ENCODE data around the gene PLXND1.
"Not testable (repeated sequence)": the region's sequence is repeated elsewhere in the genome, so short reads cannot be mapped to it uniquely, and the experiment has no call there.

PLXND1 gene

DNA sequence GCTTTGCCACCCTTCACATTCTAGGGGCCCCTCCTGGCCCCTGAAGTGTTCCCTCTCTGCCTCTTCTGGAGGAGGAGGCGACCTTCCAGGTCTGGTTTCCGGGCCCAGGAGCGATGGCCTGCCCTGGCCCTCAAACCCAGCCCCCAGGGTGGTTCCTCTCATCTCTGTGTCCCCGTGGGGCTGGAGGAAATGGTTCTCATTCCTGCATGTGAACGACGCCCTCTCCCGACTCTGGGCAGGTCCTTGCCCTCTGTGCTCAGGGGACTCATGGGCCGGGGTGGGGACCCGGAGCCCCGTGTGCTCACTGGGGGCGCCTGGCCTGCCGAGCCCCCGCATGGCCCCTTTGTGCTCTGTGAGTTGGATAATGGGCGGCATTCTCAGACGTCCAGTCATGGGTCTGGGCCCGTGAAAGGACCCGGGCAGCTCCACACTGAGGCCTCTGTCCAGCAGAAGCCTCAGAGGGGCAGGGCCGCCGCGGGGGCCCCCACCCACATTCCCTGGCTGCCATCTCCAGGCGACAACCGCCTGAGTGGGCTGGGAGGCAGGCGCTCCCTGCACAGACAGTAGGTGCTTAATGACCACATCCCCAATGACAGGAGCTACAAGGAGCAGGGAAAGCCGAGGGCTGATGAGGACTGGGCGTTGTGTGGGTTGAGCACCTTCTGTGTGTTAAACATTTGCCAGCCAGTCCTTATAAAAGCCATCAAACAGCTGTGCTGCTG, 5.5 kb upstream of the PLXND1 start:
- H3K4me3 ChIP-seq (ENCODE audit: low read length in 2 of 2) = no peak overlapping the region
- no peaks in the 10 kb centered on the region for H3K36me3 ChIP-seq (ENCODE audit: control insufficient read depth in 2 of 2, insufficient read depth in 2 of 2, low read length in 2 of 2)
- no peak overlapping the region for H3K9ac ChIP-seq (ENCODE audit: low read length in 2 of 2)
- no peak overlapping the region for H3K27ac ChIP-seq (ENCODE audit: low read length)
- H3K9me3 ChIP-seq (ENCODE audit: control insufficient read depth in 2 of 2, low read length in 2 of 2) = no peaks in the 10 kb centered on the region
- H3K4me1 ChIP-seq (ENCODE audit: control insufficient read depth, insufficient read depth, low read length) = peaks cover 43% of the 10 kb centered on the region
- no peaks in the 10 kb centered on the region for H3K27me3 ChIP-seq (ENCODE audit: control insufficient read depth in 1 of 2, insufficient read depth in 2 of 2, low read length in 2 of 2)

DNA sequence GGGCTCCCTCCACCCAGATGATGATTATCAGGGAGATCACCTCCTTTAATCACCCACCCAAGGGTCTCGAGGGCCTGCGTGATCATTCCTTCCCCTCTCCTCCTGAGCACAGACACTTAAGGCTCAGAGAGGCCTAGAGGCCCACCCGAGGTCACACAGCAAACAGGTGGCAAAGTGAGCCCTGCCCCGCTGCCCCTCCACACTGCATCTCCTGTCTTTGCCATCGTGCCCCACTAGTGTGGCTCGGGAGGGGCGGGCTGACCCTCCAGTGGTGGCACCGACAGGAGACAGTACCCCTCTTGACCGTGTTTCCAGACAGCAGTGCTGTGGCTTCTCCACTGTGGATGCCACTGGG, 4.9 kb upstream of the PLXND1 start:
- H3K4me1 ChIP-seq (ENCODE audit: control insufficient read depth, insufficient read depth, low read length) = peaks cover 39% of the 10 kb centered on the region
- no peak overlapping the region for H3K4me3 ChIP-seq (ENCODE audit: low read length in 2 of 2)
- H3K27me3 ChIP-seq (ENCODE audit: control insufficient read depth in 1 of 2, insufficient read depth in 2 of 2, low read length in 2 of 2) = no peaks in the 10 kb centered on the region
- H3K27ac ChIP-seq (ENCODE audit: low read length) = no peak overlapping the region
- H3K9me3 ChIP-seq (ENCODE audit: control insufficient read depth in 2 of 2, low read length in 2 of 2) = no peaks in the 10 kb centered on the region
- no peak overlapping the region for H3K9ac ChIP-seq (ENCODE audit: low read length in 2 of 2)
- H3K36me3 ChIP-seq (ENCODE audit: control insufficient read depth in 2 of 2, insufficient read depth in 2 of 2, low read length in 2 of 2) = no peaks in the 10 kb centered on the region

- H3K36me3 ChIP-seq (ENCODE audit: control insufficient read depth in 2 of 2, insufficient read depth in 2 of 2, low read length in 2 of 2); H3K9me3 ChIP-seq (ENCODE audit: control insufficient read depth in 2 of 2, low read length in 2 of 2); H3K27ac ChIP-seq (ENCODE audit: low read length); H3K27me3 ChIP-seq (ENCODE audit: control insufficient read depth in 1 of 2, insufficient read depth in 2 of 2, low read length in 2 of 2); H3K9ac ChIP-seq (ENCODE audit: low read length in 2 of 2); H3K4me3 ChIP-seq (ENCODE audit: low read length in 2 of 2): not testable (repeated sequence)
- H3K4me1 ChIP-seq (ENCODE audit: control insufficient read depth, insufficient read depth, low read length) = peaks cover 38% of the 10 kb centered on the region
Observed at GRCh38 chr3:129610794-129611445, 4.4 kb upstream of the PLXND1 start.

DNA sequence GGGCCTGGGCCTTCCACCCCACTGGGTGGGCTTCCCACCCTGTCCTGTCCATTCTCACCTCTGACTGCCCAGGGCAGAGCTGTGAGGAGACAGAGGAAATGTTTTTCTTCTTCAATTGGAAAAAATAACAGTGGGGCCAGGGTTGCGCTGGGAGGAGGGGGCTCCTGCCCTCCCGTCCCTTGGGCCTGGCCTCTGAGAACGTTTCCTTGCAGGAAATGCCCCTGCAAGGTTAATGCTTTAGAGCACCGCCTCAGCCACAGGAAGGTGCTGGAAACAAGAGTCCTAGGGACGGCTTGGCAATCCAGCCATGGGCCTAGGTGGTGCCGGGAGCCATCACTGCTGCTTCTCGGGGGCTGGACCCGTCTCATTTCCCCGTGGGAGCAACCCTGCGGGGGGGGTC, 3.8 kb upstream of the PLXND1 start:
- H3K4me1 ChIP-seq (ENCODE audit: control insufficient read depth, insufficient read depth, low read length) = peaks cover 42% of the 10 kb centered on the region
- H3K27me3 ChIP-seq (ENCODE audit: control insufficient read depth in 1 of 2, insufficient read depth in 2 of 2, low read length in 2 of 2) = peaks cover 0 to 11% of the 10 kb centered on the region in 2 donors
- no peak overlapping the region for H3K27ac ChIP-seq (ENCODE audit: low read length)
- no peak overlapping the region for H3K4me3 ChIP-seq (ENCODE audit: low read length in 2 of 2)
- no peaks in the 10 kb centered on the region for H3K36me3 ChIP-seq (ENCODE audit: control insufficient read depth in 2 of 2, insufficient read depth in 2 of 2, low read length in 2 of 2)
- H3K9ac ChIP-seq (ENCODE audit: low read length in 2 of 2) = no peak overlapping the region
- H3K9me3 ChIP-seq (ENCODE audit: control insufficient read depth in 2 of 2, low read length in 2 of 2) = no peaks in the 10 kb centered on the region

DNA sequence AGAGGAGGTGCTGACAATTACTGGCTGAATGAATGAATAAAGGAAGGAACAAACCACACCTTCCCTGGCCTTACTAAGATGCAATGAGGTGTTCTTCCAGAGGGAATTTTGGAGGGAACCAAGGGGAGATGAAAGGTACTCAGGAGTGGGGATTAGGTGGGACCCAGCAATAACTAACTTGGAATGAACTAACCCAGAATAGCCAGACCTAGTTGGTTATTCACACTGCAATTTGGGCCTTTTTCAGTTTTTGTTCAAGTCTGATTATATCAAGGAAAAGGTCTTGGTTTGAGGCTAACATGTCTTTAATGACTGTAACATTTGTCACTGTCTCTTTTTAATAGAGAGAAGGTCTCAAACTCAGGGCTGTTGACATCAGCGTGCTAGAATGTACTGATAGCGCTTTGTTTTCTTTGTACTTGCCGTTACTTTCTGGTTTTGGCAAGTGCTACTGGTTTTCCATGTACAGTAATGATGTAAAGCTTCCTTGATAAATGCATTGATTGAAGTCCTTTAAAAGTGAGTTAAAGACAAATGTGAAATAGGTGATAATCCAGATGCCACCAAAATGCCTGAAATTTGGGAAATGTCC, 3.2 kb upstream of the PLXND1 start:
- Histone ChIP-seq H3K9me3 (ENCODE audit: control insufficient read depth in 2 of 2, low read length in 2 of 2) (no peaks in the 10 kb centered on the region), H3K27ac (ENCODE audit: low read length) (no peak overlapping the region), H3K4me3 (ENCODE audit: low read length in 2 of 2) (no peak overlapping the region), H3K9ac (ENCODE audit: low read length in 2 of 2) (no peak overlapping the region), H3K27me3 (ENCODE audit: control insufficient read depth in 1 of 2, insufficient read depth in 2 of 2, low read length in 2 of 2) (peaks cover 2 to 14% of the 10 kb centered on the region in 2 donors), H3K4me1 (ENCODE audit: control insufficient read depth, insufficient read depth, low read length) (peaks cover 46% of the 10 kb centered on the region), H3K36me3 (ENCODE audit: control insufficient read depth in 2 of 2, insufficient read depth in 2 of 2, low read length in 2 of 2) (no peaks in the 10 kb centered on the region)

- Histone ChIP-seq H3K36me3 (ENCODE audit: control insufficient read depth in 2 of 2, insufficient read depth in 2 of 2, low read length in 2 of 2) (no peaks in the 10 kb centered on the region), H3K9me3 (ENCODE audit: control insufficient read depth in 2 of 2, low read length in 2 of 2) (no peaks in the 10 kb centered on the region), H3K4me1 (ENCODE audit: control insufficient read depth, insufficient read depth, low read length) (peaks cover 47% of the 10 kb centered on the region), H3K27me3 (ENCODE audit: control insufficient read depth in 1 of 2, insufficient read depth in 2 of 2, low read length in 2 of 2) (peaks cover 5 to 20% of the 10 kb centered on the region in 2 donors), H3K4me3 (ENCODE audit: low read length in 2 of 2) (no peak overlapping the region), H3K9ac (ENCODE audit: low read length in 2 of 2) (no peak overlapping the region), H3K27ac (ENCODE audit: low read length) (no peak overlapping the region)
Observed at GRCh38 chr3:129608936-129609590, 2.6 kb upstream of the PLXND1 start.

DNA sequence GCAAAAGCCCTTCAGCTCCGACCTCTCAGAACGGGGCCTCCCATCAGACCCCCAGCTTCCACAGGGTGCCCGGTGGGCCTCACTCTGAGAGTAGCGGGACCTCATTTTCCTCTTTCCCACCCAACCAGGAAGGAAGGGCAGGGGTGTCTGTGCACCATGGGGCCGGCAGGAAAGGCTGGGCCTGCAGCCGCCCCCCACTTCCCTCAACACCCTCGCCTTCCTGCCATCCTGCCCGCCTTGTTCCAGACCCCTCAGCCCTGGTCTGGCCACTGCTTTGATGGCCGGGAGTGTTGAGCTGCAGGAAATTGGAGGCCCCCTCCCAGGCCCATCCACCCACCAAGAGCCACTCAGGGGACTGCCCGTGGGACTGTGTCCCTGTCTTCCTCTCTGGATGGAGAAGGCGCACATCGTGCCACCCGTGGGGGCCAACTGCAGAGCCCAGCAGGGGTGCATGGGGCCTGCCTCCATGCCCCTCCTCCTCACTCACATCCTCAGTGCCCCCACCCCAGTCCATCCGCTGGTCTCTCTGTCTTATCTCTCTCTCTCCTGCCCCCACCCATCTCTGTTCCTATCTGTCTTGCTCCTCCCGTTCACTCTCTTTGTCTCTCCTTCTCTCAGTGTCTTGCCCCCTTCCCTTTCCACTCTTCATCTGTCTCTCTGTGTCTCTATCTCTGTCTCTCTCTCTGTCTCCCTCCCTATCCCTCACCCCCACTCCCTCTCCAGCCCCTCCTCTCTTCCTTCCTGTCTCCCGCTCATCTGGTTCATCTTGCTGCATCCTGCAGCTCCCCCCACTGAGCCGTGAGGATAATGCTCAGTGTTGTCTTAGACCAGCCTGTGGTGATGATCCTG, 1.8 kb upstream of the PLXND1 start:
- no peaks in the 10 kb centered on the region for H3K9me3 ChIP-seq (ENCODE audit: control insufficient read depth in 2 of 2, low read length in 2 of 2)
- H3K36me3 ChIP-seq (ENCODE audit: control insufficient read depth in 2 of 2, insufficient read depth in 2 of 2, low read length in 2 of 2) = no peaks in the 10 kb centered on the region
- H3K9ac ChIP-seq (ENCODE audit: low read length in 2 of 2) = no peak overlapping the region
- H3K27me3 ChIP-seq (ENCODE audit: control insufficient read depth in 1 of 2, insufficient read depth in 2 of 2, low read length in 2 of 2) = peaks cover 5 to 20% of the 10 kb centered on the region in 2 donors
- peaks cover 46% of the 10 kb centered on the region for H3K4me1 ChIP-seq (ENCODE audit: control insufficient read depth, insufficient read depth, low read length)
- H3K4me3 ChIP-seq (ENCODE audit: low read length in 2 of 2) = peak overlapping the region in 1 of 2 donors; percentile 72
- peak overlapping the region; percentile 73 for H3K27ac ChIP-seq (ENCODE audit: low read length)

DNA sequence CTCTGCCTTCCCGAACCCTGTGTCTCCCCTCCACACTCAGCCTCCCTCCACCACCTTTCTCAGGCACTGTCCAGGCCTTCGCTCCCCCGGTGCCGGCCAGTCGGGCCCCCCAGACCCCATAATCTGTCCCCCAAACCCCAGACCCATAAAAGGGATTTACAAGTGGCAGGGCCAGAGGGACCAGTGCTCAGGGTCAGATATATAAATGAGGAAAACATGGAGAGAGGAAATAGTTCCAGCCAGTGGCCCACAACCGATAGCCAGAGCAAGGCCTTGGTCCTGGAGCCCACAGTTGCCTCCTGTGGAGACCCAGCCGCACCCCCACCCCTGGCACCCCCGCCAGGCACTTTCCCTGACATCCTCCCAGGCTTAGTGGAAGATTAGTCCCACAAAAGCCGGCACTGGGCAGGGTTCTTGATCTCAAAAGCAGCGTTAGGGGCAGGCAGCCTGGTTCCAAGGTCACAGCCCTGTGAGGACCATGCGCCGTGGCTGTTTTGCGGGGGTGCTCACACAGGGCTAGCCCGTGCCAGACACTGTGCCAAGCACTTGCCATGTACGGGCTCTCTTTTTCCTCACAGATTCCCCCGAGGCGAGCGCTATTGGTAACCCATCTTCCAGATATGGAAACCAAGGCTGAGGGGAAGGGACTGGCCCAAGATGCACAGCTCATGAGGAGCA, 1.1 kb upstream of the PLXND1 start:
- Histone ChIP-seq H3K27ac (ENCODE audit: low read length) (peak overlapping the region; percentile 73), H3K36me3 (ENCODE audit: control insufficient read depth in 2 of 2, insufficient read depth in 2 of 2, low read length in 2 of 2) (no peaks in the 10 kb centered on the region), H3K27me3 (ENCODE audit: control insufficient read depth in 1 of 2, insufficient read depth in 2 of 2, low read length in 2 of 2) (peaks cover 5 to 20% of the 10 kb centered on the region in 2 donors), H3K9ac (ENCODE audit: low read length in 2 of 2) (peak overlapping the region; percentile 55), H3K9me3 (ENCODE audit: control insufficient read depth in 2 of 2, low read length in 2 of 2) (no peaks in the 10 kb centered on the region), H3K4me1 (ENCODE audit: control insufficient read depth, insufficient read depth, low read length) (peaks cover 43% of the 10 kb centered on the region), H3K4me3 (ENCODE audit: low read length in 2 of 2) (peak overlapping the region in 1 of 2 donors; percentile 72)

DNA sequence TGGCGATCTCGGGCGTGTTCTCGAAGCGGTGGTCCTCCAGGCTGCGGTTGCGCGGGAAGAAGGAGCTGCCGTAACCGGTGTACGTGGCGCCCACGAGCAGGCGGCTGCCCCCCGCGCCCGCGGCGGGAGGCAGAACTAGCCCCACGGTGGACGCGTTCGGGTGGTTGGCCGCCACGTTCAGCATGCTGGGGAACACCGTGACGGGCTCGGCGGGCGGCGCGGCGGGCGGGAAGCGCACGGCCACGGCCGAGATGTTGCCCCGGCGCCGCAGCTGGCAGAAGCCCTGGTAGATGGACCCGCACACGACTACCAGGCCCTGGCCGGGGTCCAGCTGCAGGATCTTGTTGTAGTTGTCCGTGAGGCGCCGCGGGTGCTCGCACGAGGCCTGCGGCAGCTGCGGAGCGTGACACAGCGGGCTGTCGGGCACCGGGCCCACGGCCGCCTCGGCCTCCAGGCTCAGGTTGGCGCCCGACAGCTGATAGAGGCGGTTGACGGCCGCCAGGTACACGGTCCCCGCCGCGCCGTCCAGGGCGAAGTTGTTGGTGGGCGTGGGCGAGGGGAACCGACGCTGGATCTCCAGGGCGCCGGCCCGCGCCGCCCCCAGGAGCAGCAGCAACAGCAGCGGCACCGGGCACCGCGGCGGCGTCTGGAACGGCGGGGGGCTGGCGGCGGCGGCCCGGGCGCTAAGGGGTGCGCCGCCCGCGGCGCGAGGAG, 397 bp downstream of the PLXND1 start:
- H3K36me3 ChIP-seq (ENCODE audit: control insufficient read depth in 2 of 2, insufficient read depth in 2 of 2, low read length in 2 of 2) = no peaks in the 10 kb centered on the region
- H3K27ac ChIP-seq (ENCODE audit: low read length) = no peak overlapping the region
- H3K9me3 ChIP-seq (ENCODE audit: control insufficient read depth in 2 of 2, low read length in 2 of 2) = no peaks in the 10 kb centered on the region
- H3K4me1 ChIP-seq (ENCODE audit: control insufficient read depth, insufficient read depth, low read length) = peaks cover 40% of the 10 kb centered on the region
- peak overlapping the region in 1 of 2 donors; percentile 28 for H3K9ac ChIP-seq (ENCODE audit: low read length in 2 of 2)
- H3K4me3 ChIP-seq (ENCODE audit: low read length in 2 of 2) = peak overlapping the region; percentile 59 to 76
- peaks cover 5 to 20% of the 10 kb centered on the region in 2 donors for H3K27me3 ChIP-seq (ENCODE audit: control insufficient read depth in 1 of 2, insufficient read depth in 2 of 2, low read length in 2 of 2)

All from stomach smooth muscle (tissue), 2 donors.